Aorta (tissue), 5 donors: ENCODE data around the gene NKX2-3. TPM values are rescaled to one million over a fixed set of nuclear protein-coding genes. Genes with fewer than 3 reads are reported as not detected.

Experiments used
- ATAC-seq: fragments of 200-7000 bp; cut with Tn5 transposase; one replicate; pipeline ENCODE4 v1.9.1; 2022; ENCODE audit warnings: moderate library complexity; ENCODE audit not compliant: low FRiP score
- DNase-seq, 2 donors: peaks; one replicate each; pipeline ENCODE4 v3.0.0-alpha.2; 2020
- H3K27ac ChIP-seq, 2 donors: one replicate each; pipeline ENCODE4 v1.5.1; 2013; ENCODE audit warnings: low read length in 2 of 2, mild to moderate bottlenecking in 2 of 2, moderate library complexity in 2 of 2, control low read depth in 1 of 2, inconsistent platforms in 1 of 2, low read depth in 1 of 2
- H3K27me3 ChIP-seq, 2 donors: one replicate each; pipeline ENCODE4 v1.6.1; 2013; ENCODE audit warnings: control low read depth in 1 of 2, low read length in 1 of 2, mild to moderate bottlenecking in 1 of 2, moderate library complexity in 1 of 2; ENCODE audit not compliant: insufficient read depth in 2 of 2, control insufficient read depth in 1 of 2
- H3K36me3 ChIP-seq, 2 donors: one replicate each; pipeline ENCODE4 v1.6.1; 2013; ENCODE audit warnings: control low read depth in 1 of 2, low read length in 1 of 2, mild to moderate bottlenecking in 1 of 2; ENCODE audit not compliant: insufficient read depth in 2 of 2, control insufficient read depth in 1 of 2
- H3K4me1 ChIP-seq, 2 donors: one replicate each; pipeline ENCODE4 v1.6.1; 2013; ENCODE audit warnings: low read length in 2 of 2, control low read depth in 1 of 2, mild to moderate bottlenecking in 1 of 2, moderate library complexity in 1 of 2; ENCODE audit not compliant: insufficient read depth in 2 of 2, control insufficient read depth in 1 of 2
- H3K4me3 ChIP-seq, 2 donors: one replicate each; pipeline ENCODE4 v1.5.1; 2013; ENCODE audit warnings: low read length in 2 of 2, control low read depth in 1 of 2, mild to moderate bottlenecking in 1 of 2
- H3K9me3 ChIP-seq: one replicate; pipeline ENCODE4 v1.6.1; 2013; ENCODE audit warnings: mild to moderate bottlenecking, low read length; ENCODE audit not compliant: control insufficient read depth
- WGBS, 2 donors: extraction: QIAGEN DNeasy Blood & Tissue Kit; methylation state at CpG; one replicate each; pipeline ENCODE4 v1.1.7; 2013; 5-methylcytosine and 5-hydroxymethylcytosine counted together
- intact Hi-C, 2 donors: fragments of 100-400 bp; cut with DNase I; formaldehyde crosslinking; loops; one replicate each; pipeline versions ENCODE4 v1.14.2 to v1.15.0; 2022
- polyA plus RNA-seq, 2 donors: library from polyadenylated mRNA; stranded (reverse); fragments of 200-250 nt; gene quantifications; one replicate each; pipeline ENCODE4 v1.2.3, GENCODE V29; 2013
- total RNA-seq, 2 donors: library from RNA; stranded (reverse); fragmentation: NEBNext Ultra II Directional; extraction: Animal tissue kit (Norgen Biotek cat#: 25700); gene quantifications; one replicate each; pipeline ENCODE4 v1.2.1, GENCODE V29; 2021
- donor health status: healthy with polysubstance abuse.
- donor health status: Bipolar disorder and iron deficiency.
- donor health status: DM: no; HTN: no; CAD: no.
- donor health status: DM: no; HTN: no; CAD: no.
- donor health status: DM: yes; HTN: yes; CAD: no.

Gene NKX2-3
- total and polyA plus RNA-seq, 4 donors = 0.05 to 0.60 (median 0.50) TPM; not detected in 1

- H3K4me3 ChIP-seq = no peak overlapping the region
- H3K27ac ChIP-seq = no peak overlapping the region
- H3K4me1 ChIP-seq = no peaks in the 10 kb centered on the region
- DNase-seq = no peak
- WGBS, 2 donors = 22 to 26% methylated on average over 7 of the region's 7 CpGs
- no peaks in the 10 kb centered on the region for H3K36me3 ChIP-seq
- no peak for ATAC-seq
- no peaks in the 10 kb centered on the region for H3K27me3 ChIP-seq
- H3K9me3 ChIP-seq = peaks cover 1% of the 10 kb centered on the region
- intact Hi-C loops = no loop called here
Measured at GRCh38 chr10:99519690-99520039, 13.1 kb upstream of the NKX2-3 start.

- H3K27ac ChIP-seq = no peak overlapping the region
- no peaks in the 10 kb centered on the region for H3K4me1 ChIP-seq
- no peaks in the 10 kb centered on the region for H3K36me3 ChIP-seq
- H3K4me3 ChIP-seq = no peak overlapping the region
- 2 to 3% methylated on average over 48 of the region's 48 CpGs for WGBS, 2 donors
- H3K9me3 ChIP-seq = peaks cover 1% of the 10 kb centered on the region
- DNase-seq = no peak
- no peak for ATAC-seq
- H3K27me3 ChIP-seq = no peaks in the 10 kb centered on the region
- intact Hi-C loops = no loop called here
Measured at GRCh38 chr10:99520040-99520846, 12.5 kb upstream of the NKX2-3 start.

GRCh38 chr10:99520847-99521764, 11.6 kb upstream of the NKX2-3 start:
- Histone ChIP-seq H3K4me1 (no peaks in the 10 kb centered on the region), H3K36me3 (no peaks in the 10 kb centered on the region), H3K27me3 (no peaks in the 10 kb centered on the region), H3K9me3 (peaks cover 1% of the 10 kb centered on the region), H3K4me3 (no peak overlapping the region), H3K27ac (no peak overlapping the region)
- WGBS, 2 donors = 59 to 61% methylated on average over 46 of the region's 46 CpGs
- intact Hi-C loops = no loop called here
- DNase-seq (no peak), ATAC-seq (no peak)

- ATAC-seq (no peak), DNase-seq (no peak)
- no peaks in the 10 kb centered on the region for H3K27me3 ChIP-seq
- H3K4me3 ChIP-seq = no peak overlapping the region
- peaks cover 1% of the 10 kb centered on the region for H3K9me3 ChIP-seq
- H3K27ac ChIP-seq = no peak overlapping the region
- no peaks in the 10 kb centered on the region for H3K36me3 ChIP-seq
- WGBS, 2 donors = 49 to 51% methylated on average over 51 of the region's 51 CpGs
- intact Hi-C loops = no loop called here
- no peaks in the 10 kb centered on the region for H3K4me1 ChIP-seq
Measured at GRCh38 chr10:99521765-99522469, 10.8 kb upstream of the NKX2-3 start.

GRCh38 chr10:99522470-99523250, 10.1 kb upstream of the NKX2-3 start:
- Histone ChIP-seq H3K9me3 (peaks cover 1% of the 10 kb centered on the region), H3K4me3 (no peak overlapping the region), H3K27me3 (no peaks in the 10 kb centered on the region), H3K27ac (no peak overlapping the region), H3K36me3 (no peaks in the 10 kb centered on the region), H3K4me1 (no peaks in the 10 kb centered on the region)
- intact Hi-C loops = no loop called here
- WGBS, 2 donors = 26% methylated on average over 35 of the region's 35 CpGs
- ATAC-seq (no peak), DNase-seq (no peak)

GRCh38 chr10:99523251-99523773, 9.4 kb upstream of the NKX2-3 start:
- DNase-seq (no peak), ATAC-seq (no peak)
- H3K4me1 ChIP-seq = no peaks in the 10 kb centered on the region
- WGBS, 2 donors = 2 to 3% methylated on average over 25 of the region's 25 CpGs
- H3K36me3 ChIP-seq = no peaks in the 10 kb centered on the region
- H3K27me3 ChIP-seq = no peaks in the 10 kb centered on the region
- H3K9me3 ChIP-seq = peaks cover 1% of the 10 kb centered on the region
- intact Hi-C loops = no loop called here
- no peak overlapping the region for H3K27ac ChIP-seq
- no peak overlapping the region for H3K4me3 ChIP-seq

- ATAC-seq (no peak), DNase-seq (no peak)
- WGBS, 2 donors = 33 to 36% methylated on average over 10 of the region's 10 CpGs
- Histone ChIP-seq H3K27ac (no peak overlapping the region), H3K36me3 (no peaks in the 10 kb centered on the region), H3K4me3 (no peak overlapping the region), H3K27me3 (no peaks in the 10 kb centered on the region), H3K4me1 (no peaks in the 10 kb centered on the region), H3K9me3 (peaks cover 1% of the 10 kb centered on the region)
- intact Hi-C loops = no loop called here
Measured at GRCh38 chr10:99524050-99524666, 8.6 kb upstream of the NKX2-3 start.
